DOHH2 (cell line): ENCODE measurements around the gene VILL.

ENCODE experiments used
- CTCF ChIP-seq: fragments of 200-600 bp; sonication (generic); IDR thresholded peaks from one replicate; pipeline ENCODE4 v1.5.1; 2014; ENCODE audit warnings: antibody characterized with exemption, mild to moderate bottlenecking, low read depth, low read length; ENCODE audit not compliant: poor library complexity, severe bottlenecking
- EZH2phosphoT487 ChIP-seq: fragments of 200-600 bp; sonication (generic); IDR thresholded peaks from 2 replicates; pipeline ENCODE4 v1.6.1; 2017; ENCODE audit warnings: borderline replicate concordance, mild to moderate bottlenecking, antibody characterized with exemption, low read length, moderate library complexity, mixed read lengths

GRCh38 chr3:37994639-37994972 is 4.0 kb downstream of the VILL start:
- no peak for TF ChIP-seq CTCF
- no peak for TF ChIP-seq EZH2phosphoT487
